Epithelial cell of esophagus (primary cell): ENCODE results near the gene ZNF469.

Experiments
- DNase-seq: peaks from one replicate; pipeline ENCODE4 v3.0.0; 2010; ENCODE audit warnings: low read depth
- H3K4me3 ChIP-seq: 2 replicates; pipeline ENCODE4 v1.5.1; 2011; ENCODE audit warnings: mild to moderate bottlenecking, low read length, control low read depth
- TF ChIP-seq, protein P1 (sequence below): IDR thresholded peaks from 2 replicates; pipeline ENCODE4 v1.5.1; 2011; ENCODE audit warnings: low read depth, mild to moderate bottlenecking, low read length, control low read depth, inconsistent platforms; ENCODE audit not compliant: insufficient read depth; ENCODE audit errors: missing control alignments

ZNF469 gene

GRCh38 chr16:88368036-88368435 lies 14.7 kb upstream of the ZNF469 start:
- H3K4me3 ChIP-seq, result no peak overlapping the region
- DNase-seq, result no peak
- TF ChIP-seq, protein P1, sequence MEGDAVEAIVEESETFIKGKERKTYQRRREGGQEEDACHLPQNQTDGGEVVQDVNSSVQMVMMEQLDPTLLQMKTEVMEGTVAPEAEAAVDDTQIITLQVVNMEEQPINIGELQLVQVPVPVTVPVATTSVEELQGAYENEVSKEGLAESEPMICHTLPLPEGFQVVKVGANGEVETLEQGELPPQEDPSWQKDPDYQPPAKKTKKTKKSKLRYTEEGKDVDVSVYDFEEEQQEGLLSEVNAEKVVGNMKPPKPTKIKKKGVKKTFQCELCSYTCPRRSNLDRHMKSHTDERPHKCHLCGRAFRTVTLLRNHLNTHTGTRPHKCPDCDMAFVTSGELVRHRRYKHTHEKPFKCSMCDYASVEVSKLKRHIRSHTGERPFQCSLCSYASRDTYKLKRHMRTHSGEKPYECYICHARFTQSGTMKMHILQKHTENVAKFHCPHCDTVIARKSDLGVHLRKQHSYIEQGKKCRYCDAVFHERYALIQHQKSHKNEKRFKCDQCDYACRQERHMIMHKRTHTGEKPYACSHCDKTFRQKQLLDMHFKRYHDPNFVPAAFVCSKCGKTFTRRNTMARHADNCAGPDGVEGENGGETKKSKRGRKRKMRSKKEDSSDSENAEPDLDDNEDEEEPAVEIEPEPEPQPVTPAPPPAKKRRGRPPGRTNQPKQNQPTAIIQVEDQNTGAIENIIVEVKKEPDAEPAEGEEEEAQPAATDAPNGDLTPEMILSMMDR, result no peak

DNA sequence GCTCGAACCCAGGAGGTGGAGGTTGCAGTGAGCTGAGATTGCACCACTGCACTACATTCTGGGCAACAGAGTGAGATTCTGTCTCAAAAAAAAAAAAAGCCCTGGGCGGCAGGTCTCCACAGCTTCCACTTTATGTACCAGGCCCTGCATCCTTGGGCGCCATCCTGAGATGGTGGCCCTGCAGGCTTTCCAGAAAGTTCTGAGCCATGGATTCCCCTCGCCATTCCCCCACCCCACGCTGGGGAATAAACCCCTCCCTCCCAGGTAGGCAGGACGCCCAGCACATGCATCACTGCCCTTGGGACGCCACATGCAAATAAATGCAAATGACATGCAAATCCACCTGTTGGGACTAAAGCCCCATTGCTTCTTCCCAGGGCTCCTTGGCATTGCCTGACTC lies 13.8 kb upstream of the ZNF469 start:
- no peak overlapping the region for H3K4me3 ChIP-seq
- TF ChIP-seq, protein P1, result no peak
- no peak for DNase-seq

- H3K4me3 ChIP-seq, result no peak overlapping the region
- TF ChIP-seq, protein P1, result no peak
- DNase-seq, result no peak
These were observed 13.2 kb upstream of the ZNF469 start for GRCh38 chr16:88369447-88370008.

GRCh38 chr16:88370365-88370764 lies 12.4 kb upstream of the ZNF469 start:
- TF ChIP-seq, protein P1, result no peak
- H3K4me3 ChIP-seq, result no peak overlapping the region
- DNase-seq, result no peak

- DNase-seq, result no peak
- TF ChIP-seq, protein P1, result no peak
- no peak overlapping the region for H3K4me3 ChIP-seq
These were observed 10.2 kb upstream of the ZNF469 start for GRCh38 chr16:88372522-88372921.

DNA sequence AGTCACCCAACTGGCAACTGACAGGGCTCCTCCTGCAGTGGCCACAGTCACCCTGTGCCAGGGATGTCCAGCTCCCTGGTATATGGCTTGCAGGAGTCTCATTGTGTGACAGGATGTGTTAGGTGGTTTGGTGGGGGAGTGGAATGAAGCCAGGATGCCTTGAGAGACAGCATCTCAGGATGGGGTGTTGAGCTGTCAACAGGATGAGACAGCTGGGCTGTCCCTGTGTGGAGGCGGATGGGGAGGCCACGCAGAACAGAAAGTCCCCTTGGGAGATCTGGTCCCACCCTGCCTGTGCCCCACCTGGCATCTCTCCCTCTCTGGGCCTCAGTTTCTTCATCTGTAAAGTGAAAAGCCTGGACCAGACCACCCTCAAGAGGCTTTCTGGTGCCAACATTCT lies 9.5 kb upstream of the ZNF469 start:
- TF ChIP-seq, protein P1, result no peak
- no peak for DNase-seq
- H3K4me3 ChIP-seq, result no peak overlapping the region

DNA sequence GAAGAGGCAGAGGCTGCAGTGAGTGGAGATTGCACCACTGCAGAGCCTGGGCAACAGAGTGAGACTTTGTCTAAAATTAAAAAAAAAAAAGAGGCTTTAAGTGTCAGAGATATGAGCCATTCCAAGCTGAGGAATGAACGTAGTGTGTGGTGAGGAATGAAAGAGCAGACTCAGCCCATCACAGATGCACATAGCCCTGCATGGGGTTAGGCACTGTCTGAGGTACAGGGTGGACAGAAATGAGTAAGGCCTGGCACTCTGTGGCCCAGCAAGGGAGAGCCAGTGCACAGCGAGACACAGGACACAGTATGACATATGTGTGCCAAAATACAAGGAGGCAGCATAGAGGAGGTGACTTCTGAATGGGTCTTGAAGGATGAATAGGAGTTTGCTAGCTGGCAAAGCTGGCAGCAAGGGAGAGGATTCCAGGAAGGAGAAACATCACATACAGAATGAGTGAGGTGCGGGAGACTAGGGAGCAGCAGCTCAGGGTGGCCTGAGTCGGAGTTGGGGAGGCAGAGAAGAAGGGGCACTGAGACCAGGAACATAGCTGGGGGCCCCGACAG lies 8.7 kb upstream of the ZNF469 start:
- DNase-seq, result no peak
- TF ChIP-seq, protein P1, result no peak
- no peak overlapping the region for H3K4me3 ChIP-seq
